AG09309 (cell line): Measurements from ENCODE around the gene ARHGAP6.

Source experiments
- DNase-seq: peaks from one replicate; pipeline ENCODE4 v3.0.0-alpha.2; 2010; ENCODE audit warnings: low read depth
- H3K4me3 ChIP-seq: 2 replicates; pipeline ENCODE4 v1.5.1; 2011; ENCODE audit warnings: mild to moderate bottlenecking, low read depth, low read length, moderate library complexity; ENCODE audit not compliant: control insufficient read depth
- TF ChIP-seq, protein P1 (sequence below): IDR thresholded peaks from 2 replicates; pipeline ENCODE4 v1.5.1; 2011; ENCODE audit warnings: mild to moderate bottlenecking, low read depth, low read length, inconsistent platforms; ENCODE audit not compliant: insufficient read depth, control insufficient read depth; ENCODE audit errors: missing control alignments

Gene ARHGAP6

DNA sequence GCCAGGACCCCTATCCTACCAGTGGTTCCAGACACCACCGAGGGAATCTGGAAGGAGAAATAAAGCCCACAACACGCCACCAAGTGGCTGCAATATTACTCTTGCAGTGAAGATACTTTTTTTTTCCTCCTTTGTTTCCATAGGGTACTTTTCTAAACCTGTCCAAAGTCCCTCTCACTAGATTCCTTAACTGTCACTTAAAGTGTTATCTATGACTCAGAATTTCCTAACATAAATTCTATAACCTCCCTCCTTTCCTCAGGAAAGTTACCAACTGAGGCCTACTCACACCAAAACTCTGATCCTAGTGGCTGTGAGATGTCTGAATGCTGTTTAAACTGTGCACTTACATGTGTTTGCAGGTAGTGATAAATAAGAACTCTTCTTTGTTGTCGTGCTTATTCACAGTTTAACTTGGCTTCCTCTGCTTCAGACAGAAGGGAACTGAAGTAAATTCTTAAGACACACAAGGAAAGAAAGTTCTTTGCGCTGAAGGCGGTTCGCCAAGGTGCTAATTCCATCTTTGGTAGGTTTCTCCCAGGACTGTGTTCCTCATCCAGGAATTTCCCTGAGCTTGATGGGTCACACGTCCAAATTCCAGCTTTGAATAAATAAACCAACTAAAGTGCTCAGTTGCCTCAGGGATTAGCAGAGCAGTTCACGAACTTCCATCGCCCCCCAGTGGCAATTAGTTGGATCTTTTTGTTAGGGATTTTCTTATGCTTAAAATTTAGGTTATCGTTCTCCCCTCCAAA, 565.3 kb downstream of the ARHGAP6 start:
- no peak overlapping the region for H3K4me3 ChIP-seq
- no peak for DNase-seq
- TF ChIP-seq, protein P1, sequence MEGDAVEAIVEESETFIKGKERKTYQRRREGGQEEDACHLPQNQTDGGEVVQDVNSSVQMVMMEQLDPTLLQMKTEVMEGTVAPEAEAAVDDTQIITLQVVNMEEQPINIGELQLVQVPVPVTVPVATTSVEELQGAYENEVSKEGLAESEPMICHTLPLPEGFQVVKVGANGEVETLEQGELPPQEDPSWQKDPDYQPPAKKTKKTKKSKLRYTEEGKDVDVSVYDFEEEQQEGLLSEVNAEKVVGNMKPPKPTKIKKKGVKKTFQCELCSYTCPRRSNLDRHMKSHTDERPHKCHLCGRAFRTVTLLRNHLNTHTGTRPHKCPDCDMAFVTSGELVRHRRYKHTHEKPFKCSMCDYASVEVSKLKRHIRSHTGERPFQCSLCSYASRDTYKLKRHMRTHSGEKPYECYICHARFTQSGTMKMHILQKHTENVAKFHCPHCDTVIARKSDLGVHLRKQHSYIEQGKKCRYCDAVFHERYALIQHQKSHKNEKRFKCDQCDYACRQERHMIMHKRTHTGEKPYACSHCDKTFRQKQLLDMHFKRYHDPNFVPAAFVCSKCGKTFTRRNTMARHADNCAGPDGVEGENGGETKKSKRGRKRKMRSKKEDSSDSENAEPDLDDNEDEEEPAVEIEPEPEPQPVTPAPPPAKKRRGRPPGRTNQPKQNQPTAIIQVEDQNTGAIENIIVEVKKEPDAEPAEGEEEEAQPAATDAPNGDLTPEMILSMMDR: peak; percentile 46

DNA sequence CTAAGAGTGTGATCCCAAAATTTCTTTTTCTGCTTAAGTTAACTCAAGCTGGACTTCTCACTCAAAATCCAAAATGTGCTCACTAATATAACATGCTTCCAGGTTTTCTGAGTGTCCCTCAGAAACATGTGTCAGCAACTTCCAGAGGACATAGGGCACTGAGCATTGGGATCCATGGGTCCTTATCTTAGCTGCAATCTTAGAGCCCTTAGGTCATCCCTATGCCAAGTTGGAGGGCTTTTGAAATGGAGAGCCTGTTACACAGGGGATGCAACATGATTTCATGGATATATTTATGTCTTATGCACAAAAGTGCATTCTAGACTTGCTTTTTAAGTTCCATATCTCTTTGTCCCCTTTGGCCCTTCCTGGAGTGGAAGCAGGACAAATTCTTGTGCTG, 566.3 kb downstream of the ARHGAP6 start:
- DNase-seq: no peak
- H3K4me3 ChIP-seq: no peak overlapping the region
- TF ChIP-seq, protein P1: no peak

DNA sequence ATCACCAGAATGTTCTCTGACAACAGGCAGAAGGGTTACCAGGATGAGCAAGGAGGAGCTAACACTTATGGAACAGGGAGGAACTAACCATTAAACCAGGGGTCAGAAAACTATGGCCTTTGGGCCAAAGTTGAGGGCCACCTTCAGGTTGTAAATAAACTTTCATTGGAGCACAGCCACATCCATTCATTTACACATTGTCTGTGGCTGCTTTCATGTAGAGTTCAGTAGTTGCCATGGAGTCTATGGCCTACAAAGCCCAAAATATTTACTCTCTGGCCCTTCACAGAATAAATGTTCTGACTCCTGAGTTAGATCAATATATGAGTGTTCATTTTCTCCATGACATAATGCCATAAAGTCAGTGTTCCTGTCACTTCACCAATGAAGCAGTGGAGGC, 567.8 kb downstream of the ARHGAP6 start:
- no peak for DNase-seq
- TF ChIP-seq, protein P1: no peak
- H3K4me3 ChIP-seq: no peak overlapping the region

DNA sequence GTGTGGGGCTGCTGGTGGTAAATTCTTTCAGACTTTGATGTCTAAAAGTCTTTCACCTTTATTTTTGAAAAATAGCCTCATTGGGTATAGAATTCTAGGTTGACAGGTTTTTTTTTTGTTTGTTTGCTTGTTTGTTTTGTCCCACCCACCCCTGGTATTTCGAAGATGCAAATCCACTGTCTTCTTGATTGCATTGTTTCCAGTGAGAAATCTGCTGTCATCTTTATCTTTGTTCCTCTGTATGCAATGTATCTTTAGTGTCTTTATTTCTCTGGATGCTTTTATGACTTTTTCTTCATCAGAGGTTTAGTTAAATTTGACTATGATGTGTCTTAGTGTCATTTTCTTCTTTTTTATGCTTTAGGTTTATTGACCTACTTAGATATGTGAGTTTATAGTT, 575.9 kb downstream of the ARHGAP6 start:
- DNase-seq: no peak
- no peak overlapping the region for H3K4me3 ChIP-seq
- TF ChIP-seq, protein P1: no peak
